Activated naive CD4-positive, alpha-beta T cell treated with Interleukin-2 at 50 U/mL for 16 hours (primary cell): ENCODE data around the gene ZNF511.

ENCODE experiments used
- DNase-seq: peaks from one replicate; pipeline ENCODE4 v3.0.0-alpha.2; 2020

Gene ZNF511

GRCh38 chr10:133336577-133337369 lies 28.1 kb downstream of the ZNF511 start, which contains the start of gene CALY:
TSS of gene CALY (minus strand) at chr10:133336896. CDS start at chr10:133328989, 7,907 bp downstream.
- peak; percentile 78 for DNase-seq

GRCh38 chr10:133337370-133337725 lies 28.6 kb downstream of the ZNF511 start:
- no peak for DNase-seq

- DNase-seq, result no peak
These were observed 29.7 kb downstream of the ZNF511 start for GRCh38 chr10:133338080-133339071.

- no peak for DNase-seq
These were observed 31.1 kb downstream of the ZNF511 start for GRCh38 chr10:133339708-133340380.

GRCh38 chr10:133341983-133342382 lies 33.3 kb downstream of the ZNF511 start:
- DNase-seq, result no peak

GRCh38 chr10:133342942-133343341 lies 34.2 kb downstream of the ZNF511 start:
- DNase-seq, result no peak

GRCh38 chr10:133343558-133343957 lies 34.8 kb downstream of the ZNF511 start:
- no peak for DNase-seq

- no peak for DNase-seq
These were observed 35.5 kb downstream of the ZNF511 start for GRCh38 chr10:133344236-133344635.

GRCh38 chr10:133346413-133346812 lies 37.7 kb downstream of the ZNF511 start:
- no peak for DNase-seq

- DNase-seq, result no peak
These were observed 39.2 kb downstream of the ZNF511 start for GRCh38 chr10:133347710-133348517.

GRCh38 chr10:133349160-133349568 lies 40.5 kb downstream of the ZNF511 start:
- no peak for DNase-seq

- DNase-seq, result no peak
These were observed 40.9 kb downstream of the ZNF511 start for GRCh38 chr10:133349577-133350011.

GRCh38 chr10:133350283-133350949 lies 41.7 kb downstream of the ZNF511 start:
- no peak for DNase-seq

GRCh38 chr10:133350950-133351329 lies 42.2 kb downstream of the ZNF511 start:
- DNase-seq, result no peak

GRCh38 chr10:133351408-133352318 lies 42.9 kb downstream of the ZNF511 start:
- DNase-seq, result no peak

GRCh38 chr10:133353202-133353959 lies 44.7 kb downstream of the ZNF511 start:
- no peak for DNase-seq

GRCh38 chr10:133353988-133354605 lies 45.4 kb downstream of the ZNF511 start:
- DNase-seq, result no peak

- no peak for DNase-seq
These were observed 46.0 kb downstream of the ZNF511 start for GRCh38 chr10:133354672-133355240.

GRCh38 chr10:133355266-133355665 lies 46.6 kb downstream of the ZNF511 start:
- no peak for DNase-seq
